ENCODE measurements around the gene ESCO1. TPM values are rescaled to one million over a fixed set of nuclear protein-coding genes. Genes with fewer than 3 reads are reported as not detected.

The ESCO1 gene
- total RNA-seq, 3 donors from 2014 or later (not counting 1 experiment from before 2014, with no cell fraction given) = 40.5 to 43.4 (median 42.8) TPM

DNA sequence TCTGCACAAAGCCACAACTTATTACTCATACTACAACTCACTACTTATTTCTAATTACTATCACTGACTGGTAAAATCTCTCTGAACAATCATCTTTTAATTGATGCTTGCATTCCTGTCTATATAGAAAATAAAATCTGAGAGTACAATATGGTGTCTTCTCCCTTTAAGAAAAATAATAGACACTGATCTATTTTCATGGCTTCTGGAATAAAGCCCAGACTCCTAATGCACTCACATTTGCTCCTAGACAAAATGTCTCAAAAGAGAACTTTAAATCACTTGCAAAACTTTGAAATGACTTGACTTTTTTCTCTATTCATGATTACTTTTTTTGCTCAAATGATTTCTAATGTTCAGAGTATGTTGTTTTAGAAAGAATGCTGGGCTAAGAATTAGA is 28.7 kb downstream of the ESCO1 start:
- H3K4me3 ChIP-seq (ENCODE audit: low read length) = no peak overlapping the region
- no peaks in the 10 kb centered on the region for H3K4me1 ChIP-seq (ENCODE audit: control insufficient read depth, insufficient read depth, low read length)
- H3K36me3 ChIP-seq (ENCODE audit: control insufficient read depth, insufficient read depth, low read length) = peaks cover 66% of the 10 kb centered on the region
- H3K27me3 Mint-ChIP-seq (ENCODE audit: low read depth in 2 of 2) = no peaks in the 10 kb centered on the region
- no peaks in the 10 kb centered on the region for H3K9me3 Mint-ChIP-seq
- H3K4me1 Mint-ChIP-seq = peaks cover 11 to 26% of the 10 kb centered on the region in 2 donors
- no peaks in the 10 kb centered on the region for H3K27me3 ChIP-seq (ENCODE audit: control insufficient read depth, insufficient read depth, low read length)
- DNase-seq (no peak), ATAC-seq (no peak)
- TF ChIP-seq, protein P1, sequence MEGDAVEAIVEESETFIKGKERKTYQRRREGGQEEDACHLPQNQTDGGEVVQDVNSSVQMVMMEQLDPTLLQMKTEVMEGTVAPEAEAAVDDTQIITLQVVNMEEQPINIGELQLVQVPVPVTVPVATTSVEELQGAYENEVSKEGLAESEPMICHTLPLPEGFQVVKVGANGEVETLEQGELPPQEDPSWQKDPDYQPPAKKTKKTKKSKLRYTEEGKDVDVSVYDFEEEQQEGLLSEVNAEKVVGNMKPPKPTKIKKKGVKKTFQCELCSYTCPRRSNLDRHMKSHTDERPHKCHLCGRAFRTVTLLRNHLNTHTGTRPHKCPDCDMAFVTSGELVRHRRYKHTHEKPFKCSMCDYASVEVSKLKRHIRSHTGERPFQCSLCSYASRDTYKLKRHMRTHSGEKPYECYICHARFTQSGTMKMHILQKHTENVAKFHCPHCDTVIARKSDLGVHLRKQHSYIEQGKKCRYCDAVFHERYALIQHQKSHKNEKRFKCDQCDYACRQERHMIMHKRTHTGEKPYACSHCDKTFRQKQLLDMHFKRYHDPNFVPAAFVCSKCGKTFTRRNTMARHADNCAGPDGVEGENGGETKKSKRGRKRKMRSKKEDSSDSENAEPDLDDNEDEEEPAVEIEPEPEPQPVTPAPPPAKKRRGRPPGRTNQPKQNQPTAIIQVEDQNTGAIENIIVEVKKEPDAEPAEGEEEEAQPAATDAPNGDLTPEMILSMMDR (IDR thresholded peaks at IDR 0.05) = no peak
- no peak overlapping the region for H3K27ac ChIP-seq (ENCODE audit: low read length)
- intact Hi-C loops (cut with micrococcal nuclease) = no loop called here
- H3K27ac Mint-ChIP-seq = peak overlapping the region in 1 of 2 donors; percentile 24
- peaks cover 13% of the 10 kb centered on the region for H3K36me3 Mint-ChIP-seq
- H3K4me3 Mint-ChIP-seq = no peak overlapping the region
- H3K9me3 ChIP-seq (ENCODE audit: control insufficient read depth, insufficient read depth, low read length) = no peaks in the 10 kb centered on the region

DNA sequence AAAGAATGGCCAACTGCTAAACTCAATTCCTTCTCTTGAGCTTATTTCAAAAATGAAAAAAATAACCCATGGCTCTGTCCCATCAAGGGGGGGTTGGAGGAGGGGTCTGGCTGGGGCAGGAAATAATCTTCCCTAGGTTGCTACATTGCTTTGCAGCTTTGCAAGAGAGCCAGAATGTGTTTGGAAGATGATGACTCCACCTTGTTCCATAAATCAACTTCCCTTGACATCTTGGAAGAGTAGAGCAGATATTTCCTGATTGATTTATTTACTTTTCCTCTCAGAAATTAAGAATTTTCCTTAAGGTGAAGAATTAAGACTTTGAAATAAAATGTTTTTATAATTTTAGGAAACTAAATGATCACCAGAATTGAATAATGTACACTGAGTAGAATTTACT is 41.3 kb downstream of the ESCO1 start:
- Mint-ChIP-seq H3K9me3 (no peaks in the 10 kb centered on the region), H3K27me3 (ENCODE audit: low read depth in 2 of 2) (no peaks in the 10 kb centered on the region), H3K4me3 (no peak overlapping the region), H3K27ac (no peak overlapping the region), H3K36me3 (peaks cover 7% of the 10 kb centered on the region), H3K4me1 (peaks cover 0 to 5% of the 10 kb centered on the region in 2 donors)
- no peak for ATAC-seq
- TF ChIP-seq, protein P1 (IDR thresholded peaks at IDR 0.05) = no peak
- Histone ChIP-seq H3K4me3 (ENCODE audit: low read length) (no peak overlapping the region), H3K4me1 (ENCODE audit: control insufficient read depth, insufficient read depth, low read length) (no peaks in the 10 kb centered on the region), H3K9me3 (ENCODE audit: control insufficient read depth, insufficient read depth, low read length) (no peaks in the 10 kb centered on the region), H3K36me3 (ENCODE audit: control insufficient read depth, insufficient read depth, low read length) (peaks cover 42% of the 10 kb centered on the region), H3K27me3 (ENCODE audit: control insufficient read depth, insufficient read depth, low read length) (no peaks in the 10 kb centered on the region), H3K27ac (ENCODE audit: low read length) (no peak overlapping the region)
- DNase-seq = no peak
- intact Hi-C loops (cut with micrococcal nuclease) = no loop called here

DNA sequence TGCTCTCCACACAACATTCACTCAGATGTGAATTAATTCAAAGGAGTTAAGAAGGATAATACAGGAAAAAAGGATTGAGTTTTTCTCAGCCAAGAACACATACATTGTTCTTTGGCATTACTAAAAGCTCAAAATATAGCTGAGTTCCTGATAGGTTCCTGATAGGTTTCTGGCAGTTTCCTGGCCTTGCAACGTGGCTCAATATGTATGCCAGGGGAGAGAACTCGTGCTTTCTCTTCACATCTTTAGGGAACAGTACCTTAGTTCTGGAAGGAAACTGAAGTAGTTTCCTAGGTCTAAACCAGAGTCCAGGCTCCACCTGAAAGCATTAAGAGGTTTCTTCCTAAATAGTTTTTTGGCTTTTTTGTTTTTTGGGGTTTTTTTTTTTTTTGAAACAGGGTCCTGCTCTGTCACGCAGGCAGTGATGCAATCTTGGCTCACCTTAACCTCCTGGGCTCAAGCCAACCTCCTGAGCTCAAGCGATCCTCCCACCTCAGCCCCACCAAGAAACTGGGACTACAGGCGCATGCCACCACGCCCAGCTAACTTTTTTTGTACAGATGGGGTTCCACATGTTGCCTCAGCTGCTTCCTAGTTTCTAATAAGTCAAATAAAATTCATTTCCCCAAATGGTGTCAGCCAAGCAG is 42.8 kb downstream of the ESCO1 start:
- H3K27me3 Mint-ChIP-seq (ENCODE audit: low read depth in 2 of 2) = no peaks in the 10 kb centered on the region
- Histone ChIP-seq H3K27ac (ENCODE audit: low read length) (no peak overlapping the region), H3K9me3 (ENCODE audit: control insufficient read depth, insufficient read depth, low read length) (no peaks in the 10 kb centered on the region), H3K36me3 (ENCODE audit: control insufficient read depth, insufficient read depth, low read length) (peaks cover 36% of the 10 kb centered on the region), H3K4me1 (ENCODE audit: control insufficient read depth, insufficient read depth, low read length) (no peaks in the 10 kb centered on the region), H3K4me3 (ENCODE audit: low read length) (no peak overlapping the region), H3K27me3 (ENCODE audit: control insufficient read depth, insufficient read depth, low read length) (no peaks in the 10 kb centered on the region)
- no peak for DNase-seq
- H3K27ac Mint-ChIP-seq = no peak overlapping the region
- ATAC-seq = no peak
- 93% methylated on average over 6 of the region's 6 CpGs for whole genome bisulfite sequencing (ENCODE audit: insufficient coverage)
- intact Hi-C loops (cut with micrococcal nuclease) = no loop called here
- TF ChIP-seq, protein P1 (IDR thresholded peaks at IDR 0.05) = no peak
- no peaks in the 10 kb centered on the region for H3K9me3 Mint-ChIP-seq
- peaks cover 0 to 2% of the 10 kb centered on the region in 2 donors for H3K4me1 Mint-ChIP-seq
- no peak overlapping the region for H3K4me3 Mint-ChIP-seq
- no peaks in the 10 kb centered on the region for H3K36me3 Mint-ChIP-seq

DNA sequence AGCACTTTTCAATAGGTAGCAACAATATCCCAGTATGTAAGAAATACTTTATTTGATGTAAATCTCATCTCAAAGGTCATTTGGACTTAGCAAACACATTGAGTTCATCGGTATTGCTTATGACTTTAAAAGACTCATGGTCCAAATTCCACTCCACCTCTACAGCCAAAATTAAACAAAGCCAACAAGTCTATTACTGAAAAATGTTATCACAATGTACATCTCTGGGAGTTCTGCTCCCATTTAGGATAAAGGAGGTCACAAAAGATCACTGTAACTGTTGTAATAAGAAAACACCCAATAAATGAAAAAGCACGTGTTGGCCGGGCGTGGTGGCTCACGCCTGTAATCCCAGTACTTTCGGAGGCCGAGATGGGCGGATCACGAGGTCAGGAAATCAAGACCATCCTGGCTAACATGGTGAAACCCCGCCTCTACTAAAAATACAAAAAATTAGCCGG is 50.0 kb downstream of the ESCO1 start:
- no peak overlapping the region for H3K27ac Mint-ChIP-seq
- H3K4me1 Mint-ChIP-seq = peaks cover 8 to 10% of the 10 kb centered on the region in 2 donors
- TF ChIP-seq, protein P1 (IDR thresholded peaks at IDR 0.05) = no peak
- intact Hi-C loops (cut with micrococcal nuclease) = no loop called here
- 95% methylated on average over 11 of the region's 11 CpGs for WGBS (ENCODE audit: insufficient coverage)
- H3K9me3 Mint-ChIP-seq = no peaks in the 10 kb centered on the region
- H3K27me3 ChIP-seq (ENCODE audit: control insufficient read depth, insufficient read depth, low read length) = no peaks in the 10 kb centered on the region
- no peak overlapping the region for H3K4me3 ChIP-seq (ENCODE audit: low read length)
- H3K36me3 Mint-ChIP-seq = no peaks in the 10 kb centered on the region
- H3K27me3 Mint-ChIP-seq (ENCODE audit: low read depth in 2 of 2) = no peaks in the 10 kb centered on the region
- no peak overlapping the region for H3K4me3 Mint-ChIP-seq
- DNase-seq (no peak), ATAC-seq (no peak)
- peaks cover 18% of the 10 kb centered on the region for H3K36me3 ChIP-seq (ENCODE audit: control insufficient read depth, insufficient read depth, low read length)
- no peaks in the 10 kb centered on the region for H3K9me3 ChIP-seq (ENCODE audit: control insufficient read depth, insufficient read depth, low read length)
- no peak overlapping the region for H3K27ac ChIP-seq (ENCODE audit: low read length)
- H3K4me1 ChIP-seq (ENCODE audit: control insufficient read depth, insufficient read depth, low read length) = no peaks in the 10 kb centered on the region
